ENCODE measurements around the gene DNM2. TPM values are rescaled to one million over a fixed set of nuclear protein-coding genes. Genes with fewer than 3 reads are reported as not detected.
A peak's percentile ranks its signal among the peaks of the same experiment; 100 is the strongest.

Gene DNM2
- total and polyA plus RNA-seq, 2 of the 13 experiments (the other 11 are each of a cell fraction or from before 2014, with no cell fraction given): 41.7 to 59.8 TPM

- CTCF ChIA-PET (ENCODE audit: low intra/inter-chr PET ratio, low total read pairs): no interaction called here
- Histone ChIP-seq H4K20me1 (ENCODE audit: insufficient read depth, low read length) (no peaks in the 10 kb centered on the region; the same call in 1 of the 2 replicates), H3K4me3 (replicated peaks in 1 of 3; ENCODE audit: insufficient read depth in 1 of 3, low read depth in 2 of 3, low read length in 3 of 3) (no peak overlapping the region), H3K27me3 (ENCODE audit: control insufficient read depth in 1 of 2, insufficient read depth in 2 of 2, low read length in 2 of 2) (no peaks in the 10 kb centered on the region), H3K9me3 (ENCODE audit: low read length) (no peaks in the 10 kb centered on the region), H3K9ac (ENCODE audit: insufficient read depth, low read depth, low read length) (no peak overlapping the region), H3K36me3 (replicated peaks in 1 of 2; ENCODE audit: control insufficient read depth in 1 of 2, insufficient read depth in 2 of 2, low read length in 2 of 2) (peaks cover 23 to 46% of the 10 kb centered on the region in 2 experiments), H2AFZ (ENCODE audit: low read length) (no peak overlapping the region), H3K27ac (ENCODE audit: extremely low read length, insufficient read depth, low read length) (no peak overlapping the region), H3K4me1 (ENCODE audit: insufficient read depth, low read length) (no peaks in the 10 kb centered on the region), H3K79me2 (ENCODE audit: insufficient read depth, low read length) (no peaks in the 10 kb centered on the region), H3K4me2 (ENCODE audit: low read depth, low read length) (no peak overlapping the region)
- in situ Hi-C loops (cut with HindIII; ENCODE audit: extremely low pct_ligation_motif_present, low pct_unique_long_range_greater_than_20kb): no loop called here
- intact Hi-C loops (cut with micrococcal nuclease; ENCODE audit: unreplicated experiment): no loop called here
- TF ChIP-seq ZNF121 (CRISPR knock-in tag; IDR thresholded peaks at IDR 0.05) (0 out of 2 replicates have a peak, but pooled peaks have one; percentile 12), ZFP37 (CRISPR knock-in tag; IDR thresholded peaks at IDR 0.05; ENCODE audit: borderline replicate concordance) (no peak), CEBPB (IDR thresholded peaks at IDR 0.05; ENCODE audit: borderline replicate concordance, low read depth, low read length) (no peak)
- FAIRE-seq (no peak), ATAC-seq (no peak), DNase-seq (ENCODE audit: low spot score) (no peak)
- POLR2A ChIA-PET: interaction anchor here (1.3 kb wide), 1 partner anchor 9 kb away, joined by 4 read pairs; the partner anchor contains the start of gene TMED1
- no TSS peak for BruUV-seq (replicated peaks)
- WGBS (ENCODE audit: low lambda C conversion rate): 97% methylated on average over 5 of the region's 6 CpGs
Measured at GRCh38 chr19:10826846-10827245, 109.0 kb downstream of the DNM2 start.

- DNase-seq (ENCODE audit: low spot score): no peak
- H3K9me3 ChIP-seq (ENCODE audit: low read length): no peaks in the 10 kb centered on the region
- ChIA-PET CTCF (ENCODE audit: low intra/inter-chr PET ratio, low total read pairs) (no interaction called here), POLR2A (no interaction called here)
- no peaks in the 10 kb centered on the region for H3K4me1 ChIP-seq (ENCODE audit: insufficient read depth, low read length)
- no TSS peak for BruUV-seq (replicated peaks)
- H3K79me2 ChIP-seq (ENCODE audit: insufficient read depth, low read length): no peaks in the 10 kb centered on the region
- H3K27me3 ChIP-seq (ENCODE audit: control insufficient read depth in 1 of 2, insufficient read depth in 2 of 2, low read length in 2 of 2): no peaks in the 10 kb centered on the region
- H2AFZ ChIP-seq (ENCODE audit: low read length): no peak overlapping the region
- peaks cover 18 to 35% of the 10 kb centered on the region in 2 experiments for H3K36me3 ChIP-seq (replicated peaks in 1 of 2; ENCODE audit: control insufficient read depth in 1 of 2, insufficient read depth in 2 of 2, low read length in 2 of 2)
- no peak overlapping the region for H3K27ac ChIP-seq (ENCODE audit: extremely low read length, insufficient read depth, low read length)
- H3K4me3 ChIP-seq (replicated peaks in 1 of 3; ENCODE audit: insufficient read depth in 1 of 3, low read depth in 2 of 3, low read length in 3 of 3): no peak overlapping the region
- peak; percentile 50 for ATAC-seq
- no peak for FAIRE-seq
- H4K20me1 ChIP-seq (ENCODE audit: insufficient read depth, low read length): no peaks in the 10 kb centered on the region
- 99% methylated on average over 20 of the region's 26 CpGs for WGBS (ENCODE audit: low lambda C conversion rate)
- in situ Hi-C loops (cut with HindIII; ENCODE audit: extremely low pct_ligation_motif_present, low pct_unique_long_range_greater_than_20kb): no loop called here
- intact Hi-C loops (cut with micrococcal nuclease; ENCODE audit: unreplicated experiment): no loop called here
- no peak overlapping the region for H3K9ac ChIP-seq (ENCODE audit: insufficient read depth, low read depth, low read length)
- H3K4me2 ChIP-seq (ENCODE audit: low read depth, low read length): no peak overlapping the region
- TF ChIP-seq ZBTB33 (CRISPR knock-in tag; IDR thresholded peaks at IDR 0.05) (peak; percentile 97), RELA (CRISPR knock-in tag; IDR thresholded peaks at IDR 0.05) (no peak), CTCF (CRISPR knock-in tag; IDR thresholded peaks at IDR 0.05) (0 out of 2 replicates have a peak, but pooled peaks have one; percentile 20), ZBTB38 (CRISPR knock-in tag; IDR thresholded peaks at IDR 0.05) (peak; percentile 15; the same call in 1 of the 2 replicates), STAG1 (CRISPR knock-in tag; IDR thresholded peaks at IDR 0.05) (peak; percentile 20; the same call in 1 of the 2 replicates), NR2C2 (CRISPR knock-in tag; IDR thresholded peaks at IDR 0.05; ENCODE audit: borderline replicate concordance) (no peak), ZNF768 (CRISPR knock-in tag; IDR thresholded peaks at IDR 0.05) (peak; percentile 45; the same call in 1 of the 2 replicates), ZNF746 (CRISPR knock-in tag; IDR thresholded peaks at IDR 0.05) (no peak), AGO2 (optimal IDR thresholded peaks at IDR 0.05; ENCODE audit: low read depth, low read length) (peak; percentile 59), MTF1 (CRISPR knock-in tag; IDR thresholded peaks at IDR 0.05) (no peak)
Measured at GRCh38 chr19:10828981-10829821, 111.3 kb downstream of the DNM2 start.

Data from HepG2 (cell line).